AG08396 (cell line): Measurements from ENCODE around the gene ESR1.
"Not testable (repeated sequence)": the region's sequence is repeated elsewhere in the genome, so short reads cannot be mapped to it uniquely, and the experiment has no call there.

Source experiments
- DNase-seq: peaks from one replicate; pipeline ENCODE4 v3.0.0; 2012; ENCODE audit warnings: low spot score, mixed read lengths

Gene ESR1

DNA sequence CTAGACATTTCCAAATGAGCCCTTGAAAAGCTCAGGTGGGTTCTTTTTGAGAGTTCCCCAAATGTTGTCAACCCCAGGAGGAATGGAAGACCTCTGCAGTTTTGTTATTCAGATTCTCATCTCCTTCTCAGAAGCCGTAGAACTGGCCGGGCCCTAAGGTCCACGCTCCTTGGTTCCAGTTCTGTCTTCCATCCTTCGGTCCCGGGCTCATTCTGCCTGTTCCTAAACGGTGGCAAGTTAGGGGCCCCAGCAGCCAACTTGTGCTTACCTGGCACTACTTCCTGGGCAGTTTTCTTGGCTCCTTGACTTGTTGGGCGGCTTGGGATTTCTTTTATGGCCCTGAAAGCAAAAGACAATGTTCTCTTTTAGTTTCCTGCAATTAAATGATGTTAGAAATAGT is 6.4 kb downstream of the ESR1 start:
- DNase-seq: no peak

DNA sequence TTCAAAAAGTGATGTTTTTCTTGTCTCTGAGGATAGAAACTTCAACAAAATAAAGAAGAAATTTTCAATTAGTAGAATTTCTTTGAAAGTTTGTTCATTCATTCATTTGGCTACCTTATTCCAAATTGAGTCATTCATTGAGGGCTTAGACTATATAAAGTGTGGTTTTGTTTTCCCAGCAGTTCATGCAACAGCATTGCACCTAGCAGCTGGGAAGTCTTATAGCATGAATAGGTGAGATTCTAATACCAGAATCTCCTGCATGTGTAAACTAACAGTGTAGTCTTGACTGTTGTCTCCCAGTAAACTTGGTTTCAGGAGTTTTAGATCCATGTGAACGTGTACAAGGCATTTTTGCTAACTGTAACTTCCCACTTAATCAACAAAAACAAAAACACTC is 7.1 kb downstream of the ESR1 start:
- DNase-seq: no peak

DNA sequence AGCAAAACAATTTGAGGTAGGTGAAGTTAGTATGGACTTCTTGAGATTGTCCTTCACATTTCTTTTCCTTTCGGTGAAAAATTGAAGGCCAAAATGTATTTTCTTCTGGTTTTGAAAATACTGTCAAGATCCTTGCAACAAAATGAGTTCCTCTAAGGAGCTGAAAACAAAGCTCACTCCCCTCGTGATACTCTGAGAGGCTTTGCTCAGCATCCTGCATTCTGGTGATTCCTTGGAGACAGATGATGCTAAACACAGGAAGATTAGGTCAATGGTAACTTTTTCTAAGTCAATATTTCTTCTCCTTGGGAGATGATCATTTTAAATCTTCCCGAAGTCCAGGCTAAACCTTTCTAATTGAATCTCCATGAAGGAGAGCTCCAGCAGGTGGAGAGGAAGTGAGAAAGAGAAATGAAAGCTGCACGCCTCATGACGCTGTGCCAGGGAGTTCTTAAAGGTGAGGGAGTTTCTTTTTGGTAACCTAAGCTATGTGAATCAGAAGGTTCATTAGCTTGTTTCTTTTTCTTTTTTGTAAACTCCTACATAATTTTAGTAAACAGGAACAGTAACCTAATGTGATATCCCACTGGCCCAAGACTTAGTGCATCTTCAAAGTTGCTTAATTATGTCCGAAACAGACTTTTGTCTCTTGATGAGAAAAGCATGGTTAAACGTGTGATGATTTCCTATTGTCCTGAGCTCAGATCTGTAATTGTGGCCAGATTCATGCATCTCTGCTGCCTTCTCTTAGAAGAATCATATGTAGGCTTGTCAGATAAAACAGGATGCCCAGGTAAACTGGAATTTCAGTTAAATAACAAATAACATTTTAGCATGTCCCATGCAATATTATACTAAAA is 15.0 kb downstream of the ESR1 start:
- DNase-seq: no peak

DNA sequence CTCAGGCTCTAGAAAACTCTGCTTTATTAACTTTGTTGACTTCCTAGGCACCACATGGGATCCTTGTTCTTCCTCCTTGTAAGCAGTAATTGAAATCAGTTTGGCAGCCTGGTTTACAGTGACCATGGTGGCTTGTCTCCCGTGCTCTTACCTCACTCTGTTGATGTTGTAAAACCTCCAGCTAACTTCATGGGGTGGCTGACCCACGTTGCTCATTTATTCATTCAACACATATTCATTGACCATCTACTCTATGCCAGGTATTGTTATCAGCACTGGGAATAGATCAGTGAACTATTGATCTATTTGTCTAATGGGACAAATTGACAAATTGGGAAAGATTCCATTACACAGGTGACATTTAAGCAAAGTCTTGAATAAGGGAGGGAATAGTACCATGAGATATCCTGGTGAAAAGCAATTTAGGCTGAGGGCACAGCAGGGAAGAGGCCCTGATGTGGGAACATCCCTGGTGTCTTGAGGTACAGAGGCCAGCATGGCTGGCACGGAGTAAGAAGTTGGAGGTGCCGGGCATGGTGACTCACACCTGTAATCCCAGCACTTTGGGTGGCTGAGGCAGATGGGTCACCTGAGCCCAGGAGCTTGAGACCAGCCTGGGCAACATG is 19.1 kb downstream of the ESR1 start:
- no peak for DNase-seq

DNA sequence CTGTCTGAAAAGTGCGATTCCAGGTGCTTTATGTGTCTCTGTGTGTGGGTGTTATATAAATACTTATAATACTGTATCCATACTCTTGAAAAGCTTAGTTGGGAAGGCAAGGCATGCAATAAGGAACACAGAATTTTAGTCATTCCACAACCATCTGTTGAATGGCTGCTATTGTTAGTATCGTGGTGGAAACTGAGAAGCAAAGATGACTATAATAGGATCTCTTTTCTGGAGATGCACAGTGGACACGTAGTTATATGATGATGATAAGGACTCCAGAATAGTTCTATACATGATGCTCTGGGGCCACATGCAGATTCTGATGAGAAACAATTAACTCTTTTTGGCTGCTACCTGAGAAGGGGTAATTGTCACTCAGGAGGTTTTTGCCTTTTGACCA is 25.2 kb downstream of the ESR1 start:
- DNase-seq: no peak

DNA sequence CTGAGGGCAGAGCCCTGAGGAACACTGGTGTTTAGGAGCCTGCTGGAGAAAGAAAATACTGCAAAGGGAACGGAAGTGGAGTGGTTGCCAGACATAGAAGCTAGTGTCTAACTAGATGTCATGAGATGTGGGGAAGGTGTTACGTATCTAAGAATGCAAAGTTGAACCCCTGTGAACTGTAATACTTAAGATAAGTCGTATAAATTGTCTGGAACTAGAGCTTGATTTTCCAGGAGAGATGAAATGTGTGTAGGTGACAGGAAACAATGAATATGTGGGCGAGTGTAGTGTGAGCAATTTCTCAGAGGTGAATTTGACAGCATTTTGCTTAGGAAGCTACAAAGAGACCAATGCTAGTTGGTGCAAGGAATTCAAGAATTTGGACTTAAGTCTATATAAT is 27.9 kb downstream of the ESR1 start:
- DNase-seq: no peak

DNA sequence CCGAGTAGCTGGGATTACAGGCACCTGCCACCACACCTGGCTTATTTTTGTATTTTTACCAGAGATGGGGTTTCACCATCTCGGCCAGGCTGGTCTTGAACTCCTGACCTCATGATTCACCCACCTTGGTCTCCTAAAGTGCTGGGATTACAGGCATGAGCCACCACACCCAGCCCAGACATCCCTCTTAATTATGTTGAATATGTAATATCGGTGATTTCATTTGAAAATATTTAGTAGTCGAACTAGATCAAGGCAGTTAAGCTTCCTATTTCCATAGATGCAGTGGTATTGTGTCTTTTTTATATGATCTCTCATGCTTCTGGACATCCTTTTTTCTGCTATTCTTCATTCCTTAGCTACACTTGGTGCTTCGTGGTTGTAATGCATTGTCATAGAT is 29.7 kb downstream of the ESR1 start:
- no peak for DNase-seq

DNA sequence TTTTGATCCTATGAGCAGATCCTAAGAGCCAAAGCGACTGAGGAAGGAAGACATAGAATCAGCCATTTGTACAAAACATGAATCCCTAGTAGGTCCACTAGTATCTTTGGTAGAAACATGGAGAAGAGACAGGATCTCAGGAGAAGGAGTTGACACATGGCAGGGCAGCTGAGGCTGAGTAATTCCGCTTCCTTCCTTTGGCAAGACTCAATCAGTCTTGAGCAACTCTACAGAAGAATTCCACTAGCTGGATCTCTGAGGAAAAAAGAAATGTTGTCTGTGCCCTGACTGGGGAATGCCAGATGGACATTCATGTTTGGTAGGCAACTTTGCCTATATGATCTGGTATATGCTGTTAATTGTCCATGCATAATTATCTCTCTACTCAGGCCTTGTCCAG is 35.3 kb downstream of the ESR1 start:
- no peak for DNase-seq

DNA sequence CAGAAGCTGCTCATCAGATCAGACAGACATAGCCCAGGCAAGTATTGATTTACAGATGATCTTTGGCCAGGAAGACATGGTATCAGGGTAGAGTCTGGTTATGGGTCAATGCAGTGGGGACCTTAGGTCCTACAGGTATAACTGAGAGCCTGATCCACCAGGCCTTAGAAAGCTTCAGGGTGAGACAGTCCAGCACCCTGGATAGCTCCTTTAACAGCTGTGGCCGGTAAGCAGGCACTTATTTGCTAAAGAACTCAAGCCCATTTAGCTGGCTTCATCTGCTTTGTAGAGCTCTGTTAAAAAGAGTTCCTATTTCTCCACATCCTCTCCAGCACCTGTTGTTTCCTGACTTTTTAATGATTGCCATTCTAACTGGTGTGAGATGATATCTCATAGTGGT is 39.6 kb downstream of the ESR1 start:
- DNase-seq: peak; percentile 17

DNA sequence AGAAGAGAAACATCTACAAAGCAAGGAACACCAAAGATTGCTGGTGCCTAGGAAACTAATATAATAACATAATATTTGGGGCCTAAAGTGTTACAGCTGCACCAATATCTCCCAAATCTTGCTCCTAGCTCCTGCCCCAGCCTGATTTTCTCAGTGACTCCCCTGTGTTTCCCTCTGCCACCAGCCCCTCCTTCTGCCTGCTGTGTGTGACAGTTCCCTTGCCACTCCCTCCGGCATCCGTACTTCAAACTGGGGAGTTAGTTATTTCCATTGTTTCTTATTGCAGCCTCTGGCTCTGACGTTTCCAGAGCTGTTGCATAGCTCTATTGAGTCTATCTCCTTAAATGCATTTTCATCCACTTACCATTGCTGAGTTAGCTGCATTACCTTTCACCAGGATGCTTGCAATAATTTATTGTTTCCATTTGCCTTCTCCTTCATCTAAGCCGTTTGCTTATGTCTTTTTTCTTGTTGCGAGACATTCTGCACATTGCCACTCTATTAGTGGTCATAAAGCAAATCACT is 43.1 kb downstream of the ESR1 start:
- DNase-seq: no peak

DNA sequence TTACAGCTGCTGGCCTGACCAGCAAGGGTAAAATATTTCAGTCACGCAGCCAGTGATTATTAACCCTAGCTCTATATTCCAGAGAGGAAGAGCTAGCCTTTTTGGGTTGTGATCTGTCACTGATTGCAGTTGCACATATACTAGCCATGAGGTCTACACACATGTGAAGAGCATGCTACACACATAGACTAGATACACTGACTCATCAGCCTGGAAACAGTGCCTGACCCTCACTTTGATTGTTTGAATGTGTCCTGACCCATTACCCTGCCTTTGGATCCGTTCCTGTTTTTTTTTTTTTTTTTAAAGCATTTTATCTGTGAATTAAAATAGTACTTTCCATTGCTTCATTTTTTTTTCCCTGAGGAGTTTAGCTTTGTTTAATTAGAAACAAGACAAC is 50.8 kb downstream of the ESR1 start:
- DNase-seq: no peak

DNA sequence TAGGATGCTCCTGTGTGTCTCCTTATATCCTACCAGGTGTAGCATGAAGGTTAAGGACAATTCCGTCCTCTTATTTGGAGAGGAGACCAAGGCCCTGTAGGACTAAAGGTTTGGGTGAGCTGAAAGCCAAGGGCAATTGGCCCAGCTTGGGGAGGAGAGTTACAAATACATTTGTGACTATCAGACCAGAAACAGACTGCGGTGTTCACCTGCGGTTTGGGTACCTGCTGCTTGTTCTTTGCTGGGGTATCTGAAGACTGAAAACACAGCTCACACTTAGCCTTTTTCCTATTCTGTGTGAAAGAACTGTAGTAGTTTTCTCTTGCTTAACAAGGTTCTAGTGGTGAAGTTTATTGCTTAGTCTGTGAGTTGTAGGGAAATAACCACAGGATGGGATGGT is 55.0 kb downstream of the ESR1 start:
- no peak for DNase-seq

DNA sequence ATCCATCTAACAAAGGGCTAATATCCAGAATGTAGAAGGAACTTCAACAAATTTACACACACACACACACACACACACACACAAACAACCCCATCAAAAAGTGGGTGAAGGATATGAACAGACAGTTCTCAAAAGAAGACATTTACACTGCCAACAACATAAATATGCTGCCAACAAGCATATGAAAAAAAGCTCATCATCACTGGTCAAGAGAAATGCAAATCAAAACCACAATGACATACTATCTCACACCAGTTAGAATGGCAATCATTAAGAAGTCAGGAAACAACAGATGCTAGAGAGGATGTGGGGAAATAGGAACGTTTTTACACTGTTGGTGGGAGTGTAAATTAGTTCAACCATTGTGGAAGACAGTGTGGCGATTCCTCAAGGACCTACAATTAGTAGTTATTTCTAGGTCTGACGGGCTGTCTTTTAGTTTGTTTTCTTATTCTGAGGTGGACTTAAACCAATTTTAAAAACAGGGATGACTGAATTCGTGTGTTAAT is 59.9 kb downstream of the ESR1 start:
- not testable (repeated sequence) for DNase-seq

DNA sequence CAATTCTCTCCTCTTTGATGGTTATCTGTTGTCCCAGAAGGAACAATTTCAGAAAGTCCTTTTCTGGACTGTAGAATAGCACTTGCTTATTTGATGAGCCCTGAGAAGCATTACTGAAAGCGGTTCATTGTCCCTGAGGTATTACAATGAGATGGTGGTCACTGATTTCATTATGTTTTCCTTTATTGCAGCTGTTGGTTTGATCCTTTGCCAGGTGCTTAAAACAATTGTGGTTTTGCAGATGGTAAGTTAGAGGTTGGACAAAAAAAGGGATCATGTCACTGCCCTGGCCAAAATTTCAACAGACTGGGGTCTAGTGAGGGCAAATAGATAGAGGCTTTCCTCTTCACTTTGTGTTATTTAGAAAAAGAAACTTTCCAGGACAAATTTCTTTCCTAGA is 61.9 kb downstream of the ESR1 start:
- no peak for DNase-seq

DNA sequence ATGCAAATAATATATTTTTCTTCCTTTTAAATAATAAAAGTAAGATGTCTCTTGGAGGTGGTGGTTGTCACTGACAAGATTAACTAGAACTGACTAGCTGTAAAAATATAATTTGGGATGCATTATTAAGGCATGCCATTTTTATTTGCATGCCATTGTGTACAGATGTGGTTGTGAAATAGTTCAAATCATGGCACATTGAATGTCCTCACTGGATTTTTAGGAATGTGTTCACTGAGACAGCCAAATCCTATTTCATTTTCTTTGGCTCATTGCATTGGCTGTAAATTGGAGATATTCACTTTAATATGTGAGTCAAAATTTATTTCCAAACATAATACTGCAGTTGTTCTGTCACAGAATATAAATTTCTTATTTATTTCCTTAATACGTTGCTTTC is 62.3 kb downstream of the ESR1 start:
- no peak for DNase-seq

DNA sequence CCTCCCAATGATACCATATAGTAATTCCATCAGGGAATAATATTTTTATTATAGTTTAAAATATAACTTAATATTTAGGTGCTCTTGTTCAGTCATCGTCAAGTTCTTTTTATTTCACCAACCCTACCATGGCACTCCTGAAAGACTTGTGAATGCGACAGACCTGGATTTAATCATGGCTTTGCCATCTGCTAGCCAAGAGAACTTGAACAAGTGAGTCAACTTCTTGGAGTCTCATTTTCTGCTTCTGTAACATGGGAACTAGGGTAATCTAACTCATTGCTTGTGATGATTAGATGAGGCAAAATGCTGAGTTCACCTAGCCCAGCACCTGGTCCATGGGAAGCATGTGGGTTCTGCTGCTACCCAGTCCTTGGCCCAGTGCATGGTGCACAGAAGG is 62.9 kb downstream of the ESR1 start:
- DNase-seq: no peak

DNA sequence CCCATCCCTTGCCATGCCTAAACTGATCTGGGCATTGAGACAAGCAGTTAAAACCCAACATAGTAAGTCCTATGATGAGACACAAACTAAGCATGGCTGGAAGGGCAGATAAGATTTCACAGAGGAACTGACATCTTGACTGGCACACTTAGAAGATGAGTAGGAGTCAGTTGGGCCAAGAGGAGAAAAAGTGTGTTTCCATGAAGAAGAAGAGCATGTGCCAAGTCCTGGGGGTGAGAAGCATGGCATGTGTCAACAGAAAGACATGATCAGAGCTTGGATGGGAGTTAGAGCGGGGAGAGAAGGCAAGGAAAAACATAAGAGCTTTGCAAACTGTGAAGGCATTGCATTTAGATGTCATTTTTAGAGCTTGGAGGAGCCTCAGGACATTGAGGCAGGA is 68.0 kb downstream of the ESR1 start:
- no peak for DNase-seq

DNA sequence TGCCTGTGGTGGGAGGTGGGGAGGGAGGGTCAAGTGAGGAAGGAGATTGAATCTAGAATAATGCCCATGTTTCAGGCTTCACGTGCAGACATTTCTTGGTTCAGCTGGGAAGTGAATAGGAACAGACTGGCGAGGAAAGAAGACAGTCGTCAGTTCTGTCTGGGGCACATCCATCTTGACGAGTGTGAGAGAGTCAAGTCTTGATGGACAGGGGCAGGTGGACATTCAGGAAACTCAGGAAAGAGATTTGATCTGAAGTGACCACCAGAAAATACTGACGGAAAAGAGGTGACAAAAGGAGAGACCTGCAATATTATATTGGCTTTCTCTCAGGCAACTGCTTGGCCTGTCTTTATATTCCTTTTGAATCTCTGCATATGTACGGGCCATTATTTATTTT is 68.6 kb downstream of the ESR1 start:
- DNase-seq: no peak

DNA sequence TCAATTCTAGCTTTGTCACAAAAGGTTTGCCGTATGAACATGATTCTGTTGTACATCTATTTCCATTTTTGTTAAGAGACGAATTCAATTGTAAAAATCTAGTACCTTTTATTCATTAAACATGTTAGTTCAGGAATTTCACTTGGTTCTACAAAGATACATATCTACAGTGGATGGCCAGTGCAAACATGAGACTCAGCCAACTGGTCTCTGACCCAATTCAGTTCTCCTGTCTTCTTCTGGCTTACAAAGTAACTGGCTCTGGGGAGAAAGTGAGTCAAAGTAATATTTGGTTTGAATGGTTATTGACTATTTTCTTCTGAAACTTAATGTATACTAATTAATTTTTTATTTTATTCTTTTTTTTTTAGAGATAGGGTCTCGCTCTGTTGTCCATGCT is 70.0 kb downstream of the ESR1 start:
- no peak for DNase-seq

DNA sequence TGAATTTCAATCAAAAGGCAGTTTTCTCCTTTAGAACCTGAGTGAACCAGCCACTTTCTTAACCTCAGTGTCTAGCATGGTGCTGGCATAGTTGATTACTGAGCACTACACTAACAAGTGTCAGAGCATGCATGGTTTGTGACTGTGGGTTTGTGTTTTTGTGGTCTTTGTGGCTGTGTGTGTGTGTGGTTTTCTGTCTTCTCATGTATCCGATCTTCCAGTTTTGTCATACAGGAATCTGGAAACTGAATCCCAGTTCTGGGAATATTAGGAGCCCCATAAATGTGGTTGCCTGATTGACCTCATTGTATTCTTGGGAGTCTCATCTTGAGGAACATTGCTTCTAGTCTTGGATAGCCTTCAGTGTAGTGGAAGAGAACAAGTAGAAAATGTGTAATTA is 73.7 kb downstream of the ESR1 start:
- no peak for DNase-seq

DNA sequence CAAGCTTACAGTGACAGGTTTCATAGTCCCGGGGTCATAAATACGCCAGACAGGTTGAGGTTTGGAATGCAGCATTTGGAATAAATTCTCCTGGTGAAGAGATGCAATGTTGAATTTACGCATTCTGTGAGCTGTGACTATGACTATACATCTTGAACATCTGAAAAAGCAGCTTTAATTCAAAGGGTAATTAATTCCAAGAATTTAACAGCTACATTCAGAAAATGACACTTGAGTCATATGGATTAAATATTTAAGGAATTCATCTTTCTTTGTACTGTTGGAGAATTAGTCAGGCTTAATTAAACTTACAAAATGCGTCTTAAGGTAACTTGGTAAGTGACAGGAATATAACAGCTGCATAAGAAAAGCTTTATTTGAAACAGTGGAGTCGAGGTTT is 74.7 kb downstream of the ESR1 start:
- DNase-seq: no peak

DNA sequence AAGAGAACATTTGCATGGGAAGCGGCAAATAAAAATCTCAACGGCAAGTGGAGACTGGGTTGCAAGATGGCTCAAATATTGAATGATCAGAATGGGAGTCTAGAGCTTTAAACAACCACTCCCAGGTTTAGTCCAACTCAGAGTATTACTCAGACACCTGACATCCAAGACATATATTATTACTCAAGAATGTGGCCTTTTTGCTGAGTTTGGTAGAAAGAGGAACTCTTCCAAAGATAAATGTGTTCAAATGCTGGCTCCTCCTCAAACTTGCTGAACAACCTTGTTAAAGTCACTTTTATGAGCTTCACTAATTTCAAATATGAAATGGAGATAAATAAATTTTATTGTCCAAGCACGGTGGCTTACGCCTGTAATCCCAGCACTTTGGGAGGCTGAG is 77.8 kb downstream of the ESR1 start:
- DNase-seq: no peak

DNA sequence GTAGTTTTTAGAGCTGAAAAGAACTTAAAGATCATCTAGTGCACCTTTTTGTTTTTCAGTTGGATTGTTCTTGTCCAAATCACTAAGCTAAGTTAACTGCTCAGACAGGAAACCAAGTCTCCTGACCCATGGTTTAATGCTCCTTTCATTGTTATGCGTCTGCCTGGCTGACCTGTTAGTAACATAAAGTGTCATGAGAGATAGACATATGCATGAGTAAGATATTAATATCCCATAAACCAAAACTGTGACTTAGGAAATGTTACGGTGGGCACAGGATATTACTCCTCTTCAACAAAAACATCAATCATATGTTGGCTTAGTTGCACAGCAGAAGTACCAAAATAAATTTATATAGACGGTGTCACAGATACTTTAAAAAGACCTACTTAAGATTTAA is 84.0 kb downstream of the ESR1 start:
- no peak for DNase-seq

DNA sequence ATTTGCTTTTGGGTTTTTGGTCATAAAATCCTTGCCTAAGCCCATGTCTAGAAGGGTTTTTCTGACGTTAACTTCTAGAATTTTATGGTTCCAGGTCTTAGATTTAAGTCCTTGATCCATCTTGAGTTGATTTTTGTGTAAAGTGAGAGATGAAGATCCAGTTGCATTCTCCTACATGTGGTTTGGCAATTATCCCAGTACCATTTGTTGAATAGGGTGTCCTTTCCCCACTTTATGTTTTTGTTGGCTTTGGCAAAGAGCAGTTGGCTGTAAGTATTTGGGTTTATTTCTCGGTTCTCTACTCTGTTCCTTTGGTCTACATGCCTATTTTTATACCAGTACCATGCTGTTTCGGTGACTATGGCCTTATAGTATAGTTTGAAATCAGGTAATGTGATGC is 86.9 kb downstream of the ESR1 start:
- not testable (repeated sequence) for DNase-seq
